ENCODE results near the gene NXN.
"Not testable (repeated sequence)": the region's sequence is repeated elsewhere in the genome, so short reads cannot be mapped to it uniquely, and the experiment has no call there.

Gene NXN

GRCh38 chr17:773467-774312 is 205.9 kb downstream of the NXN start:
- DNase-seq (ENCODE audit: low read depth in 2 of 2), result no peak

GRCh38 chr17:773016-773415 is 206.6 kb downstream of the NXN start:
- no peak for DNase-seq (ENCODE audit: low read depth in 2 of 2)

- DNase-seq (ENCODE audit: low read depth in 2 of 2), result no peak
These were observed 212.5 kb downstream of the NXN start for GRCh38 chr17:767076-767475.

GRCh38 chr17:760371-760770 is 219.2 kb downstream of the NXN start:
- no peak for DNase-seq (ENCODE audit: low read depth in 2 of 2)

GRCh38 chr17:759964-760363 is 219.6 kb downstream of the NXN start:
- DNase-seq (ENCODE audit: low read depth in 2 of 2), result no peak

- not testable (repeated sequence) for DNase-seq (ENCODE audit: low read depth in 2 of 2)
These were observed 223.5 kb downstream of the NXN start for GRCh38 chr17:756010-756567.

- DNase-seq (ENCODE audit: low read depth in 2 of 2), result not testable (repeated sequence)
These were observed 224.1 kb downstream of the NXN start for GRCh38 chr17:755319-755961.

GRCh38 chr17:753418-753817 is 226.2 kb downstream of the NXN start:
- DNase-seq (ENCODE audit: low read depth in 2 of 2), result no peak

- DNase-seq (ENCODE audit: low read depth in 2 of 2), result no peak
These were observed 226.9 kb downstream of the NXN start for GRCh38 chr17:752620-753219.

- DNase-seq (ENCODE audit: low read depth in 2 of 2), result peak; percentile 100
These were observed 227.5 kb downstream of the NXN start, which contains the start of gene GEMIN4 for GRCh38 chr17:752002-752619. Gene GEMIN4 (minus strand): TSS chr17:752264. CDS start chr17:752142, 122 bp downstream.

- DNase-seq (ENCODE audit: low read depth in 2 of 2), result peak; percentile 38 to 54
These were observed 228.1 kb downstream of the NXN start for GRCh38 chr17:751269-752001.

- no peak for DNase-seq (ENCODE audit: low read depth in 2 of 2)
These were observed 229.0 kb downstream of the NXN start for GRCh38 chr17:750431-751037.

- not testable (repeated sequence) for DNase-seq (ENCODE audit: low read depth in 2 of 2)
These were observed 230.2 kb downstream of the NXN start for GRCh38 chr17:749359-749758.

Data from stimulated activated CD4-positive, alpha-beta T cell treated with anti-CD3 and anti-CD28 coated beads, Interleukin-1b, Interleukin-23, amount 100 ng/mL, for 4 hours (primary cell).